ENCODE data around the gene RSBN1L. TPM values are rescaled to one million over a fixed set of nuclear protein-coding genes. Genes with fewer than 3 reads are reported as not detected.
"Not testable (repeated sequence)": the region's sequence is repeated elsewhere in the genome, so short reads cannot be mapped to it uniquely, and the experiment has no call there.

RSBN1L gene
- polyA plus RNA-seq (ENCODE audit: insufficient read length): 15.9 TPM

DNA sequence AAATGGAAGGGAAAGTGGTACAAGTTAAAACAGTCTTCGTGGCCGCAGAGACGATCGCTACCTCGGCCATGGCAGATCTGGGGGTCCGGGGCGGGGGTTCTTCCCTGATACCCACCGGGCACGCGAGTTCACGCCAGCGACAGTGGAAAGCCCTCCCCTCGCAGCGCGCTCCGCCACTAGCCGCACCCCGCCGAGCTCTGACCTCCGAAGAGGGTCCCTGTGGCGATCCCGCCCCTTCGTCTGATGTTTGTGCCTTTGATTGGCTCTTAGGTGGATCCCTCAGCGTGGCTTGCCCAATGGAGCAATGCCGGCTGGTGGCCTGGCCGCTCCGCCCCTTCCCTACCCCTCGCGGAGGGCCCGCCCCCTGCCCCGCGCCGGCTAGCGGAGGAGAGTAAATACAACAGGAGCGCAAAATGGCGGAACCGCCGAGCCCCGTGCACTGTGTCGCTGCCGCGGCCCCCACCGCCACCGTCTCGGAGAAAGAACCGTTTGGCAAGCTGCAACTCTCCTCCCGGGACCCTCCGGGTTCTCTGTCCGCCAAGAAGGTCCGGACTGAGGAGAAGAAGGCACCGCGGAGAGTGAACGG is at the start of gene RSBN1L:
Gene RSBN1L (plus strand): TSS at position 403 of the 586 bp plus-strand sequence. CDS start 11 bp downstream, at position 414.
- DNase-seq (ENCODE audit: low read depth): peak; percentile 96

DNA sequence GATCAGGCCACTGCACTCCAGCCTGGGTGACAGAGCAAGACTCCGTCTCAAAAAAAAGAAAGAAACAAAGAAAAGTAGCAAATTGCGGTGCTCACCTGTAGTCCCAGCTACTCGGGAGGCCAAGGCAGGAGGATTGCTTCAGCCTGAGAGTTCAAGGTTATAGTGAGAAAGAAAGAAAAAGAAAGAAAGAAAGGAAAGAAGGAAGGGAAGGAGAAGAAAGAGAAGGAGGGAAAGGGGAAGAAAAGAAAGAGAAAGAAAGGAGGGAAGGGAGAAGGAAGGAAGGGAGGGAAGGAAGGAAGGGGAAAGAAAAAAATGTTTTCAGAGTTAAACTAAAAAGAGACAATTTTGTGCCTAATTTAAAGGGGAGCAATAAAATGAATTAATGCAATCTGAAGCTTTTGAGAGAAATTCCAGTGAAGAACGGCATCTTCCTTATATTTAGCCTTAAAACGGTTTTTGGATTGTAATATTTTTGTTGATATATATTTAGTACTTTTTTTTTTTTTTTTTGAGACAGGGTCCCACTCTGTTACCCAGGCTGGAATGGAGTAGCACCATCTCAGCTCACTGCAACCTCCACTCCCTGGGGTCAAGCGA is 47.4 kb upstream of the RSBN1L start:
- no peak for DNase-seq (ENCODE audit: low read depth)

DNA sequence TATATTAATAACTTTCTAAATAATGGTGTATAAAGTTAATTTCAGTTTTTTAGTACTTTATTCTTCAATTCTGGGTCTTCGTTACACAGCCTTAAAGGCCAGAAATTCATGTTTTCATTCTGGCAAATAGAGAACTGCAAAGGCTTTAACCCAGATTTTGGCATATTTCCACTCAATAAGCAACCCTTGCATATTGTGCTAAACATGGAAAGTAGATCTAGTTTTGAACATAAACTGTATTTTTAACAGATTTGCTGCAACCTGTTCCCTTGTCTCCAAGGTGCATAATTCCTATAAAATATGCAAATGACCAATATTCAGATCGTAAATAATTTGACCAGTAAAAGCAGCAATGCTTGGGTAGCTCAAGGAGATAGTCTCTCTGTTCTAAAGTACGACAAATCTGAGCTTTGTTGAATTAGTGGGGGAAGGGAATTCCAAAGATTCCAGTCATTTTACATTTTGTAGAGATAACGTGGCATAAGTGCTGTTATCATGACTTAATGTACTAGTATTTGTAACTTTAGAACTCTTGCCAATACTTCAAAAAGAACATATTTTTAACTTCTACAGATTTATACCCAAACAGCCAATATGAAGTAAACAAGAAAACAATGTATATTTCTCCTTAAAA is 46.4 kb upstream of the RSBN1L start:
- no peak for DNase-seq (ENCODE audit: low read depth)

DNA sequence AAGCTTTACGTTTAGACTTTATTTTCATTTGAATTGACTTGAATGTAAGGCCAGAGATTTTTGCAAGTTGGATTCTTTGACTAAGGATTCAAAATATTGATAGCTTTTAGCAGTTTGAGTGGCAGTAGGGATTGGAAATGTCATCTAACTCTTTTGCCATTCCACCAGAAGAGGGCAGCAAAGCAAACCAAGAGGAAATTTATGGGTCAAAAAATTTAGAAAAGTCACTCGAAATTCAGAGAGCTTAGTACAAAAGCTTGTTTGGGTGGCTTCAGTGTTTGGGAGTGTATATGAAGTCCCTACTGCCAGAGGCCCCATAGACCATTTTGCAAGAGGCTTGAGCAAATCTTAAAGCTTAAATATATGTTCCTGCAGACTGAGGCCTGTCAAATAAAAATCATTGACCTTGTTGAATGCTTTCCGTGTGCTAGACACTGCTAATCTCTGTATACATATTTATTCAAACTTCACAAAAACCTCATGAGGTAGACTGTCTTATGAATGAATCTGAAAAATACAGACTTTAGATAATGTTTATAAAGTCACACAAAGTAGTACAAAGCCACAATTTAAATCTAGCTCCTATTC is 44.6 kb upstream of the RSBN1L start:
- no peak for DNase-seq (ENCODE audit: low read depth)

DNA sequence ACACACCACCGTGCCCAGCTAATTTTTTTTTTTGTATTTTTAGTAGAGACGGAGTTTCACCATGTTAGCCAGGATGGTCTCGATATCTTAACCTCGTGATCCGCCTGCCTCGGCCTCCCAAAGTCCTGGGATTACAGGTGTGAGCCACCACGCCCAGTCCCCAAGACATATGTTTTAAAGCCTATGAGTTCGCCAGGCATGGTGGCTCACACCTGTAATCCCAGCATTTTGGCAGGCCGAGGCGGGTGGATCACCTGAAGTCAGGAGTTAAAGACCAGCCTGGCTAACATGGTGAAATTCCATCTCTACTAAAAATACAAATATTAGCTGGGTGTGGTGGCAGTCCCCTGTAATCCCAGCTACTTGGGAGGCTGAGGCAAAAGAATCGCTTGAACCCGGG is 43.4 kb upstream of the RSBN1L start:
- DNase-seq (ENCODE audit: low read depth): not testable (repeated sequence)

DNA sequence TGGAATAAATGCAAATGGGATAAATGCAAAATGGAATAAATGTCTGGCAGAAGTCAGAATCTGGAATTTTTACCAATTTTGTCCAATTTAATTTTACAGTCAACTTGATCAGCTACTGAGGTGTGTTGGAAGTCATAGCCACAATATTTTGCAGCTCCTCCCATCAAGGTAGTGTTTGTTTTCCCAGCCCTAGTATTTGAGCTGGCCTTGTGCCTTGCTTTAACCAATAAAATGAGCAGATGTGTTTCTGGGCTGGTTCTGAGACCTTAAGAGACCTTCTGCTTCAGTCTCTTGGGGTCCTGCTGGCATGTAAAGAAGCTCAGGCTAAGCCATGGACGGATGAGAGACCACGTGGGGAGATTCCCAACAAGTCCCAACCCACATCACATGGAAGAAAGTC is 42.7 kb upstream of the RSBN1L start:
- no peak for DNase-seq (ENCODE audit: low read depth)

DNA sequence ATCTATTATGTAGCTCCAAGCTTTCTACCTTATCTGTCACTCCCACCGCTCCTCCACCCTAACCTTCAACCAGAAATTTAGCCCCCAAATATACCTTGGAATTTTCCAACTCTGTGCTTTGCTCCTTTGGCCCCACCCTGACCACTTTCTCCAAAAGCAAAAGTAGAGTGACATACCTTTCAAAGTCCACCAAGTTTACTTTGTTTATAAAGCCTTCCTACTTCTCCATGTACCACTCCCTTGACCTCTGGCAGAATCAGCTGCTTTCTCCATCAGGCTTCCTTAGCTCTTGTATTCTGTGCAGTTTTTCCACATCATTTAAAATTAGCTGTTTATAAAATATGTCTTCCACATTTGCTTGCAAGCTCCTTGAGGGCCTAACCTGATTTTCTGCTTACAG is 40.9 kb upstream of the RSBN1L start:
- no peak for DNase-seq (ENCODE audit: low read depth)

DNA sequence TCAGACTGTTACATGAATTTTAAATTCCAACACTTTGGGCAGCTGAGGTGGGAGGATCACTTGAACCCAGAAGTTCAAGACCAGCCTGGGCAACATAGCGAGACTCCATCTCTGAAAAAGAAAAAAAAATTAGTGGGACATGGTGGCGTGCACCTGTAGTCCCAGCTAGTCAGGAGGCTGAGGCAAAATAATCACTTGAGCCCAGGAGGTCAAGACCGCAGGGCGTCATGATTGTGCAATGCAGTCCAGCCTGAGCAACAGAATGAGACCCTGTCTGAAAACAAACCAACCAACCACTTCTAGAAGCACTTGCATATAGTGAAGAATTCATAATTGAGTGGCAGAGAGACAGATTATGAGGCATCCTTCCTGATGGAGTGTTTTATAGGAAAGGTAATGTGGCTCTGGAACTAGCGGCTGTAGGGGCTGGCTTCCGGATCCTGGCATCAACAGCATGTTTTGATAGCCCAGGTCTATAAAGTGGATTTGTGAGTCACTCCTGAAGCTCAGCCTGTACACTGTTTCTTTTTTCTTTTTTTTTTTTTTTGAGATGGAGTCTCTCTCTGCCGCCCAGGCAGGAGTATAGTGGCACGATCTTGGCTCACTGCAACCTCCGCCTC is 40.3 kb upstream of the RSBN1L start:
- DNase-seq (ENCODE audit: low read depth): no peak

DNA sequence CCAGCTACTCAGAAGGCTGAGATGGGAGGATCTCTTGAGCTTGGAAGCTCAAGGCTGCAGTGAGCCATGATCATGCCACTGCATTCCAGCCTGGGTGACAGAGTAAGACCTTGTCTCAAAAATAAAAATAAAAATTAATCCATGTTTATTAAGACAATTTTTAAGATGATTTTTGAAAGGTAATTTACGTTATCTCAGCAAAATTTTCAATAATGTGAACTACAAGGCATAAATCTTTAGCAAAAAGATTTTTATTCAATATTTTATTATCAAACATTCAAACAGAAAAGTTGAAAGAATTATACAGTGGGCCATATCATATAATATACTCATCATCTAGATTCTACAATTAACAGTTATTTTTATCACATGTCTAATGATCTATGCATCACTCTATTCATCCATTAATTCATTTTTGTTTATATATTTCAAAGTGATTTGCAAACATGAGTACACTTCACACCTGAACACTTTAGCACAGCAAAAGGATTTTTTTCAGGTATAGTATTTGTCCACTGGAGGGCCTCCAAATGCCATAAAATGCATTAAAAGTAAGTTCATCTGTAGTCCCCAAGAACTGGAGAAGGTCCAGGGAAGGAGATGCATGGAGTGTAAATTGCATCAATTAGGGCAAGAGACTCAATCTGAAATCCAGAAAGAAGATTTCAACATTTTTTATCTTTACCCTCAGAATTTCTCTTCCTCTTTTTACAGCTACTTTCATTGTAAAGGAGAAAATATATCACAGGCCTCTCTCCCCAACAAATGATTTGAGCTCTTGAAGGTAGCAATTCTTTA is 38.6 kb upstream of the RSBN1L start:
- DNase-seq (ENCODE audit: low read depth): no peak

DNA sequence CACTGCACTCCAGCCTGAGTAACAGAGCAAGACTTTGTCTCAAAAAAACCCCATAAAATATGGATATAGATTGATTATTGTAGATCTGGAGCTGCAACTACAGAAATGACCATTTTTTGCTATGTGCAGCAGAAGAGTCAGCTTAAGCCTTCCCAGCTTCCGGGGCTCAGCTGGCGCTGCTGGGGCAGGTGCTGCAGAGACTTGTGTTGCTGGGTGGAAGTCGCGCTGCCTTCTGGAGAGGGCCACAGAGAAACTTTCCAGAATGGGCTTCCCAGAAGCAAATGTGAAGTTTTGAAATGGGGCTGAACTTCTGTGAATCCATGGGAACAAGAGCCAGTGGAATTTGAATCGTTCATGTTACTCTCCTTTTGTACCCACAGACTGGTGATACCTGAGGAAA is 37.3 kb upstream of the RSBN1L start:
- no peak for DNase-seq (ENCODE audit: low read depth)

DNA sequence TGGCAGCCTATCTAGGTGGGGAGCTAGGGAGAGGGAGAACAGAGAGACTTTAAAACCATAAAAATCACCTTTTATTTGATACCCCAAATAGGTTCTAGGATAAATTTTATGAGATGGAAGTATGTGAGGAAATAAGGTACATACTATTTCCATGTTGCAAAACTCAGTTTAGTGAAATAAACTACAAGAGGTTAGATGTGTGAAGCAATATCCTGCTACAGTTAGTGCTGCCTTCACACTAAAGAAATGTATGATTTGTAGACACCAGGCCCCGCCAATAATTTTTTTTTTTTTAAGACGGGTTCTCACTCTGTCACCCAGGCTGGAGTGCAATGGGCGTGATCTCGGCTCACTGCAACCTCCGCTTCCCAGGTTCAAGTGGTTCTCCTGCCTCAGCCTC is 34.4 kb upstream of the RSBN1L start:
- DNase-seq (ENCODE audit: low read depth): no peak

DNA sequence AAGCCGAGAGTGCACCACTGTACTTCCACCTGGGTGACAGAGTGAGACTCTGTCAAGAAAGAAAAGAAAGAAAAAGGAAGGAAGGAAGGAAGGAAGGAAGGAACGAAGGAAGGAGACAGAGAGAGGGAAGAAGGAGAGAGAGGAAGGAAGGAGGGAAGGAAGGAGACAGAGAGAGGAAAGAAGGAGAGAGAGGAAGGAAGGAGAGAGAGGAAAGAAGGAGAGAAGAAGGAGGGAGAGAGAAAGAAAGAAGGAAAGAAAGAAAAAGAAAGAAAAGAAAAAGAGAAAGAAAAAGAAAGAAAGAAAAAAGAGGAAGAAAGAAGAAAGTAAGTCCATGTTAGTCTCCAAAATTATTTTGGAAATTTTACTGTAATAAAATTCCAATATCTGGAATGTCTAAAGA is 33.4 kb upstream of the RSBN1L start:
- DNase-seq (ENCODE audit: low read depth): no peak

DNA sequence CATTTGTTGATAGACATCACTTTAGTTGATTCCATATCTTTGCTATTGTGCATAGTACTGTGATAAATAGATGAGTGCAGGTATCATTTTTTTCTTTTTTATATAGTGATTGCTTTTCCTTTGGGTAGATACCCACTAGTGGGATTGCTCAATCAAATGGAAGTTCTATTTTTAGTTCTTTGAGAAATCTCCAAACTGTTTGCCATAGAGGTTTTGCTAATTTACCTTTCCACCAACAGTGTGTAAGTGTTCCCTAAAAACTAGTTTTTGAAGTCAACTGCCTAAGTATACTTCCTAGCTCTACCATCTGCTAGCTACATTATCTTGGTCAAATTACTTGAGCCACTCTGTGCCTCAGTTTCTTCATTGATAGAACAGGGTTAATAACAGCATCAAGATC is 31.5 kb upstream of the RSBN1L start:
- DNase-seq (ENCODE audit: low read depth): no peak

DNA sequence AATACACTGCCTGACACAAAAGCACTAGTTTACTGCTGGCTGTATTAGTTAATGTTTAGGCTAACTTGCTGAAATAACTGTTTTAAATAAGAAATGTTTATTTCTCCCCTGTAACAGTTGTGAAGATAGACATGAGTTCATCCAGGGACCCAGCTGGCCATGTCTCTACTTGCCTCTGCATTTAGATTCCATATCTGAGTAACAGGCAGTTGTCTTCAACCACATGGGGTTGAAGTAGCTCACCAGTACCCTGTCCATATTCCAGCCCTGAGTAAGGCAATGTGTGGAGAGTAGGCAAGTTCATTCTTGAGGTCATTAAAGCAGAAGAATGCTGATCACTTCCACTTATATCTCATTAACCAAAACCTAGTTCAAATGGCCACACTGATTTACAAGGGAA is 31.1 kb upstream of the RSBN1L start:
- DNase-seq (ENCODE audit: low read depth): no peak

DNA sequence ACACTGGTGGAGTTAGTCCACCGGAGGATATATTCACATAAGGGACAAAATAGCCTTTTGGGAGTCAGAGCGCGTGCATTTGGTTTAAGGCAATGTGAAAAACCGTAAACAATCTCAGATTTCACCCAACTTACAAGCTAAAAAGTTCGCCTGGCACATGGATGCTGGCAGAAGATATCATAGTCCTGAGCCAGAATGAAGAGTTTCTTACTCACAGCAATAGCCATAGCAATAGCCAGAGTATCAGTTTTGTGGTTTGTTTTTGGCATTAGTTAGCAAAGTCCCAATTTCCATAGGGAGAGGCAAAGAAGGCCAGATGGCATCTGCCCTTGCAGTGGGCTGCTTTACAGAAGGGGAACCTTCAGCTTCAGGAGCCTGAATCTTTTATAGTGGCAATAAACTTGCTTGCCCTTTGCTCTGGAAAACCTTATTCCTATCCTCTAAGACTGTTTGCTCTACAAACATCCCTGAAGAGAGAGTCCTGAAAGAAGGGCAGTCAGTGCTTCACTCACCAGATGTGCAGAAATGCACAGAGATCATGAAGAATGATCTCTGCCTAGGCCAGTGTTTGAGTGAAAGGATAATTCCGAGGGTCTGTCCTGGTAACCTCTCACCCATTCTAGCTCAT is 28.7 kb upstream of the RSBN1L start:
- DNase-seq (ENCODE audit: low read depth): no peak

DNA sequence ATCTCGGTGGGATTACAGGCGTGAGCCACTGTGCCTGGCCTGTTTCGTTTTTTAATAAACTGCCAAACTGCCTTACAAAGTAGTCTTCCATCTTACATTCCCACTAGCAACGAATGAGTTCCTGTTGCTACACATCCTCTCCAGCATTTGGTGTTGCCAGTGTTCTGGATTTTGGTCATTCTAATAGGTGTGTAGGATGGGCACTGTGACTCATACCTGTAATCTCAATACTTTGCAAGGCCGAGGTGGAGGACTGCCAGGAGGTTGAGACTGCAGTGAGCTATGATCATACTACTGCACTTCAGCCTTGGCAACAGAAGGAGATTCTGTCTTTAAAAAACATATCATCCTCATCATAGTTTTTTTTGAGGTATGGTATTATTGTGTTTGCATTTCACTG is 21.4 kb upstream of the RSBN1L start:
- no peak for DNase-seq (ENCODE audit: low read depth)

DNA sequence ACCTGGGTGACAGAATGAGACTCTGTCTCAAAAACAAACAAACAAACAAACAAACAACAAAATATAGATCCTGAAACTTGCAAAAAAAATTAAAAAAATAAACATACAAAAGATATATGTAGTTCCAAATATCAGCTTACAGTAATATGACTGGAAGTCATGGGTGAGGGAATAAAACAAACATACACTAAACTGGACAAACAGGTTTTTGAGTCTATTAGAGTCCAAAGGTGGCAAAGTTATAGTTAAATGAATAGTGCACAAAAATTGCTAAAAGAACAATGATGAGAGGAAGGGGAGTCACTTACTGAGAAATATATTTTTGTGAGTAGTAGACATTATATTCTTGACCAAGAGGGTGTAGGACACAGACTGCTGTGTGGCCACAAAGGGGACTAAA is 16.7 kb upstream of the RSBN1L start:
- DNase-seq (ENCODE audit: low read depth): no peak

DNA sequence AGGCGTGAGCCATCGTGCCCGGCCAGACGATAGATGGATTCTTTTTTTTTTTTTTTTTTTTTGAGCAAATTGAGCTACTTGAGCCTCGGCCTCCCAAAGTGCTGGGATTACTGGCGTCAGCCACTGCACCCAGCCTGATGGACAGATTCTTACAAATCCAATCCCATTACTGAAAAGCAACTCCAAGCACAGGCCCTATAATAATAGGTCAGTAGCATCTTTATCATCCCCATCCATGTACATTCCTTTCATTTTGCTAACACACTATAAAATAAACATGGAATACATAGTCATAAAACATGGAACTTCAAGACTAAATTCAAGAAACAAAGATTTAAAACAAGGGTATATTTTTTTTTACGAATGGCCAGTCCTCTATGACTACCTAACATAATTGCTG is 16.0 kb upstream of the RSBN1L start:
- no peak for DNase-seq (ENCODE audit: low read depth)

DNA sequence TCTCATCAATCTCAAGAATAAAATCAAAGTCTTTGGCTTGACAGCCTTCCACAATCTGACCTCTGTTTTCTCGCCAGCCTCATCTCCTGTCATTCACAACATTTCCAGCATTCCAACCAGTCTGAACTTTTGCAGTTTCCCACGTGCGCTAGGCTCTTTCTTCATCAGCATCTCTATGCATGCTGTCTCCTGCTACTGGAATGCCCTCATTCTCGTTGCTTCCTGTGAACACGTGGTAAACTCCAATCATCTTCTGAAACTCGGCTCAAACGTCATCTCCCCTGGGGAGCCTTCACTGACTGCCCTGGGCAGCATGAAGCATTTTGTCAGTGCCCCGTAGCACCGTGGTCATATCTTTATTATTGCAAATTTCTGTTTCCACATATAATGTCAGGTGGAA is 12.2 kb upstream of the RSBN1L start:
- no peak for DNase-seq (ENCODE audit: low read depth)

DNA sequence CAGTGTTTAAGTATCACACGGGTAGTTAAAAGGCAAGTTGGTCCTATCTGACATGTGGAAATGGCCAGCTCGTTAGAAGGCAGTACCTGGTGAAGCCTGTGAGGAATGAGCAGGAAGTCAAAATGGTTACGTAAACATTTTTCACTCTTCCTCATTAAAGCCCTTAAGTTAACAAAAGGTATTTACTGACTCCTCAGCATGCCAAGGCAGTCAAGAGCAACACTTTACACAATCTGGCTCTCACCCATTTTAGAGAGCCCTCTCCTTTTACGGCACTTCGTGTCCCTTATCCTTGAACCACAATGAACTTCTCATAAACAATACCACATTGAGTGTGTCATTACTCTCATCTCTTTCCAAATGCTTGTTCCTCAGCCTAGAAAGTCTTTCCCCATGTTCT is 11.0 kb upstream of the RSBN1L start:
- DNase-seq (ENCODE audit: low read depth): no peak

DNA sequence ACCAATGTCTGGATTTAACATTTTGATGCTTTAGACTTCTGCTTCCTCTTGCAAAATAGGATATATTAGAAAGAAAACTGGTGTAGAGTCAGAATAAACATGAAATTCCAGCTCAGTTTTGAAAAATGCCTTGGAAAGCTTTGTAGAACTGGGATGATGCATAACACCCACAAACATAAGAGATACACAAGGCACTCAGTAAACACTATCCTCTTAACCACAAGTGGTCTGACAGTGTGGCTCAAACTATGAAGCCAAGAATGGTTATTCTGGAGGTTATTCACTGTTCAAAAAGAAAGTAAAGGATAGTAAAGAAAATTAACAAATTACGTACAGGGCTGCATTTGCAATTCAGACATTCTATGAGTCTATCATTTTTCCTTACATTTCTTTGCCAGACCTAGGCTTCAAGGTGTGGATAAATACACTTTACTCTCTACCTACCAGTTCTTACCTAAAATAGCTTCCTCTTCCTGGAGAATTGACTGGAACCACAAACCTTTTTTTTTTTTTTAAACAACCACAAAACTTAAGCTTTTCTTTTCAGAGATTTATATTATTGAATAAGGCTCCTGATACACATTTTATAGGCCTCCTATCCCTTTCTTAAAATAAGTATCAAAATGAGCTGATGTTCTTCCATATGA is 9.0 kb upstream of the RSBN1L start:
- no peak for DNase-seq (ENCODE audit: low read depth)
